Panc1 (cell line): Measurements from ENCODE around the gene MRPL14. TPM values are rescaled to one million over a fixed set of nuclear protein-coding genes. Genes with fewer than 3 reads are reported as not detected.

Experiments used
- ATAC-seq: fragments of 200-7000 bp; cut with Tn5 transposase; 2 replicates; pipeline ENCODE4 v1.9.1; 2020; ENCODE audit warnings: mild to moderate bottlenecking, moderate library complexity
- BruUV-seq: library from RNA; stranded (reverse); fragments of 400-500 nt; replicated peaks from 2 replicates; lab custom pipeline; 2021; lab: Mats Ljungman, UMichigan
- CTCF ChIA-PET: fragments of 300-600 bp; sonication (Branson Sonifier 250); formaldehyde crosslinking; loops from one replicate; lab custom pipeline; 2022; ENCODE audit warnings: antibody characterized with exemption; lab: Charles Lee
- POLR2A ChIA-PET: fragments of 300-600 bp; sonication (Branson Sonifier 250); formaldehyde crosslinking; loops from one replicate; lab custom pipeline; 2022; ENCODE audit warnings: antibody characterized with exemption; lab: Charles Lee
- DNase-seq: peaks from one replicate; pipeline ENCODE4 v3.0.0-alpha.2; 2010; ENCODE audit warnings: low read depth, low spot score
- H3K27ac ChIP-seq: 2 replicates; pipeline ENCODE4 v1.5.1; 2011; ENCODE audit warnings: mild to moderate bottlenecking, low read length, inconsistent platforms
- H3K27me3 ChIP-seq: fragments of 200-500 bp; sonication (Bioruptor generic); 2 replicates; pipeline ENCODE4 v1.6.0; 2014; ENCODE audit warnings: low read length, inconsistent platforms; ENCODE audit not compliant: control insufficient read depth, insufficient read depth
- H3K36me3 ChIP-seq: fragments of 200-500 bp; sonication (Bioruptor generic); 2 replicates; pipeline ENCODE4 v1.5.1; 2014; ENCODE audit warnings: inconsistent platforms, mild to moderate bottlenecking, low read length, moderate library complexity; ENCODE audit not compliant: control insufficient read depth, insufficient read depth
- H3K4me1 ChIP-seq: 2 replicates; pipeline ENCODE4 v1.5.1; 2011; ENCODE audit warnings: inconsistent platforms, mild to moderate bottlenecking, low read length, moderate library complexity; ENCODE audit not compliant: control insufficient read depth, insufficient read depth
- H3K4me3 ChIP-seq, 2 experiments: 2 replicates each; pipeline ENCODE4 v1.5.1; 2011 to 2012; ENCODE audit warnings: low read depth in 2 of 2, low read length in 2 of 2, mild to moderate bottlenecking in 2 of 2, inconsistent platforms in 1 of 2, moderate library complexity in 1 of 2
- H3K9me3 ChIP-seq: fragments of 200-500 bp; sonication (Bioruptor generic); 2 replicates; pipeline ENCODE4 v1.5.1; 2014; ENCODE audit warnings: low read depth, mild to moderate bottlenecking, inconsistent platforms, low read length, moderate library complexity; ENCODE audit not compliant: control insufficient read depth, insufficient read depth
- CTCF ChIP-seq: fragments of 450-650 bp; IDR thresholded peaks from 2 replicates; pipeline ENCODE4 v1.5.1; 2017; ENCODE audit warnings: mild to moderate bottlenecking
- POLR2AphosphoS5 ChIP-seq: IDR thresholded peaks from 2 replicates; pipeline ENCODE4 v1.6.1; 2012; ENCODE audit warnings: mild to moderate bottlenecking, low read depth, low read length, moderate library complexity
- REST ChIP-seq, 2 experiments: IDR thresholded peaks; 2 replicates each; pipeline ENCODE4 v1.6.1; 2011 to 2012; ENCODE audit warnings: low read depth in 2 of 2, control low read depth in 1 of 2, low read length in 1 of 2, mild to moderate bottlenecking in 1 of 2, moderate library complexity in 1 of 2; ENCODE audit not compliant: insufficient read depth in 1 of 2
- SIN3A ChIP-seq: IDR thresholded peaks from 2 replicates; pipeline ENCODE4 v1.6.1; 2012; ENCODE audit warnings: low read depth, mild to moderate bottlenecking, low read length, moderate library complexity, borderline replicate concordance; ENCODE audit not compliant: insufficient read depth
- TCF7L2 ChIP-seq: IDR thresholded peaks from 2 replicates; pipeline ENCODE4 v1.6.1; 2011; ENCODE audit warnings: mild to moderate bottlenecking, low read depth, low read length, inconsistent platforms
- in situ Hi-C: cut with HindIII; loops from 2 replicates; pipeline ENCODE4 v1.10.0; 2016; ENCODE audit warnings: low sequenced_read_pairs, low pct_unique_long_range_greater_than_20kb
- intact Hi-C: fragments of 100-400 bp; cut with micrococcal nuclease; formaldehyde crosslinking; loops from one replicate; pipeline ENCODE4 v1.10.0; 2022; ENCODE audit not compliant: unreplicated experiment
- total RNA-seq: library from RNA; stranded (reverse); gene quantifications from one replicate; pipeline ENCODE4 v1.2.1, GENCODE V29; 2021; ENCODE audit not compliant: unreplicated experiment

The MRPL14 gene
- total RNA-seq, 1 experiment from 2014 or later, result 82.0 TPM

- ChIA-PET POLR2A (no interaction called here), CTCF (no interaction called here)
- Histone ChIP-seq H3K27ac (no peak overlapping the region), H3K27me3 (no peaks in the 10 kb centered on the region), H3K36me3 (no peaks in the 10 kb centered on the region; the same call in 1 of the 2 replicates), H3K4me1 (no peaks in the 10 kb centered on the region), H3K9me3 (no peaks in the 10 kb centered on the region), H3K4me3 (no peak overlapping the region)
- ATAC-seq (no peak), DNase-seq (no peak)
- in situ Hi-C loops (no loop called here), intact Hi-C loops (loop anchor here (5.0 kb wide), 1 partner anchor 128 kb away; no protein-coding TSS in a partner anchor)
- no TSS peak for BruUV-seq
- TF ChIP-seq SIN3A (no peak), TCF7L2 (no peak), CTCF (no peak), POLR2AphosphoS5 (no peak), REST (IDR thresholded peaks at IDR 0.05; ENCODE audit: insufficient read depth in 1 of 2, low read depth in 2 of 2, low read length in 1 of 2) (no peak)
Measured at GRCh38 chr6:44104481-44105021, 22.7 kb downstream of the MRPL14 start.

- ATAC-seq (no peak), DNase-seq (no peak)
- ChIA-PET CTCF (no interaction called here), POLR2A (no interaction called here)
- BruUV-seq, result no TSS peak
- Histone ChIP-seq H3K4me3 (no peak overlapping the region), H3K9me3 (no peaks in the 10 kb centered on the region), H3K27me3 (no peaks in the 10 kb centered on the region), H3K4me1 (no peaks in the 10 kb centered on the region), H3K27ac (no peak overlapping the region), H3K36me3 (no peaks in the 10 kb centered on the region)
- in situ Hi-C loops, result no loop called here
- TF ChIP-seq POLR2AphosphoS5 (no peak), REST (IDR thresholded peaks at IDR 0.05; ENCODE audit: insufficient read depth in 1 of 2, low read depth in 2 of 2, low read length in 1 of 2) (no peak), TCF7L2 (no peak)
- intact Hi-C loops, result loop anchor here (5.0 kb wide), 1 partner anchor 130 kb away; no protein-coding TSS in a partner anchor
Measured at GRCh38 chr6:44102527-44102926, 24.7 kb downstream of the MRPL14 start.
